ENCODE data around the gene ETV6.

Gene ETV6

DNA sequence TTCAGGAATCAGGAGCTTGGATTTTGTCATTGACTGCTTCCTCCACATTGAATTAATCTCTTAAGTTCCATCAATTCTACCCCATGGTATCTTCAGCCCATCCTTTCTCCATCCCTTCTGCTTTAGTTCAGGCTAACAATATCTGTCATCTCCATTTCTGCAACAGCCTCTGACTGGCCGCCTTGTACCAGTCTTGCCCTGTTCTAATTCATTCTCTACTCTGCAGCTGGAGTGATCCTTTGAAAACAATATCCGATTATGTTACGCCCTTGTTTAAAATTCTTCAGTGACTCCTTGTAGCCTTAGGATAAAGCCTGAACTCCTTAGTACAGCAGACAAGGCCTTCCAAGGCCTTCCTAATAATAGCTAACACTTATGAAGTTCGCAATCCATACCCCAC is 170.2 kb downstream of the ETV6 start:
- TF ChIP-seq POLR2A (IDR thresholded peaks at IDR 0.05; ENCODE audit: low read length): no peak
- DNase-seq: no peak

DNA sequence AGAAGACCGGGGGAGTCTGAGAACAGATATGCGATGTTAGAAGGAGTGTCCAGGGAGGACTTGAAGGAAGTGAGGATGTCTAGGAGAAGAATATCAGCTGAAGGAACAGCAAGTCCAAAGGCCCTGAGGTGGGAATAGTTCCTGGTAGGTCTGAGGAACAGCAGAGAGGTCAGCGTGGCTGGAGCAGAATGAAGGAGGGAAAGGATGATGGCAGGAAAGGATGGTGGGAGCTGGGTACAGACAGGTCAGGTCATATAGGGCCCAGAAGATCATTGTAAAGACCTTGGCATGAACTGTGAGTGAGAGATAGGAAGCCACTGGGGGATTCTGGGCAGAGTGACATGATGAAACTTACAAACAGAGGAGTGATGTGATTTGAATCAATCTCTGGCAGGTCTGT is 171.0 kb downstream of the ETV6 start:
- no peak for DNase-seq
- no peak for TF ChIP-seq GATA1 (IDR thresholded peaks at IDR 0.05; ENCODE audit: low read depth, low read length)

DNA sequence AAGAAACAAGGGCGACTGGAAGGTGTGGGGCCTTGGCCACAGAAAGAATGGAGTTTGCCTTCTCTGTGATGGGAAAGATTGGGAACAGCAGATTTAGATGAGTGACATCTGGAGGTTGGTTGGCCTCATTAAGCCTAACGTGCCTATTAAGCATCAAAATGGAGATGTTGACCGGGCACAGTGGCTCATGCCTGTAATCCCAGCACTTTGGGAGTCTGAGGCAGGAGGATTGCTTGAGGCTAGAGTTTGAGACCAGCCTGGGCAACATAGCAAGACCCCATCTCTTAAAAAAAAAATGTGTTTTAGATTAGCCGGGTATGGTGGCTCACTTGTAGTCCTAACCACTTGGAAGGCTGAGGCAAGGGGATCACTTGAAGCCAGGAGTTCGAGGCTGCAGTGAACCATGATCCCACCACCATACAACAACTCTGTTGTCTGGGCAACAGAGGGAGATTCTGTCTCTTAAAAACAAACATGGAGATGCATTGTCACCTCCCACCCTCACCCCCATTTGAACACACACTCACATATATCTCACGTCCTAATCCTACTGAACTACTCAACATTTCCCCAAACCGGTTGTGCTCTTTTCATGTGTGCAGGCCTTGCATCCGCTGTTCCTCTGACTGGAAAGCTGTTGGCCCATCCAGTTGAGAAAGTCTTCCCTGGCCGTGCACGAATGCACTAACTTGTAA is 172.1 kb downstream of the ETV6 start:
- no peak for TF ChIP-seq POLR2A (IDR thresholded peaks at IDR 0.05; ENCODE audit: low read length)
- no peak for TF ChIP-seq GATA1 (IDR thresholded peaks at IDR 0.05; ENCODE audit: low read depth, low read length)
- no peak for DNase-seq

DNA sequence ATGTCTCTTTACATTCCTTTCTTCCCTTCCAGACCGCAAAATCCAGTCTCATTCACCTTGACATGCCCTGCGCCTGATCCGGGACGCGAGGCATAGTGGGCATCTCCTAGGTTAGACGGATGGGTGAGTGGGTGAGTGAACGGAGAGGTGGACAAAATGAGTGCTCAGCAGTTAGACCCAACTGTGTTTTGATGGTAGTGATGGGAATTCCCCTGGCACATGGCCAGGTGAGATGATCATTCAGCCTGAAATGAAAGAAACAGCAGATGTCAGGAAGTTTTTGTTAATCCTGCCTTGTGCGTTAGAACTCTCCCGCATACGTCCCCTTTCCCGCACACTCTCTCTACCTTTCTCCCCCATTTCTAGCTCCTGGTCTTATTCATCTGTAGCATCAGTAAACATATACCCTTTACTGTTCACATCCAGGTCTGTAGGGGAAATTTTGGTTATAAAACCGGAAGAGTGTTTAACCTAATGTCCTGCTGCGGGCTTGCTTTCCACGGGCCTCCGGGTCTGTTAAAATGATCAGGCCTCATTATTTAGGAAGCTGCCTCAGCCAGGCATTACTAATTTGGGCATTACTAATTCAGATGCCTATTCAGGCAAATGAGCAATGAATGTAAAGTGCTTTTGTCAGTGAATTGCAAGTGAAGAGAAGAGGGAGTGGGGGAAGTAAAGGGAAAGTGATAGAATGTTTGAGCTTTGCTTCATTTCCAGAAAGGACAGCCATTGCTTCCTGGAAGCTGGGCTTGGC is 172.8 kb downstream of the ETV6 start:
- TF ChIP-seq POLR2A (IDR thresholded peaks at IDR 0.05; ENCODE audit: low read length) (no peak), GATA1 (IDR thresholded peaks at IDR 0.05; ENCODE audit: low read depth, low read length) (no peak)
- no peak for DNase-seq

DNA sequence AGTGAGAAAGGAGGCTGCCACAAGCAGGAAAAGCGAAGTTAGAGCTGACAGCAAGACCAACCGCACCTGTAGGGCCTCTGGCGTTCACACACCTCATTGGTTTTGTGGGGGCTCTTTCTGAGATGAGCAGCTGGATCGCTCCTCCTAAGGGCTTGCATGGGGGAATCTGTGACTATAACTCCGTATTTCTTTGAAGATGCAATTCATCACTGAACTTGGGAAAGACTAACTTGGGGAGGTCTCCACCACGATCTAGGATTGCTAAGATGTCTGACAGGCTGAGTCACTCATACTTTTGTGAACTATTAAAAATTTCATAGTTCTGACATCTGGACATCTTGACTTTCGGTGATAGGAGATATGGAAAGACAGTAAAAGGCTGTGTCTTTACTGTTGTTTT is 173.6 kb downstream of the ETV6 start:
- TF ChIP-seq POLR2A (IDR thresholded peaks at IDR 0.05; ENCODE audit: low read length): no peak
- no peak for DNase-seq

DNA sequence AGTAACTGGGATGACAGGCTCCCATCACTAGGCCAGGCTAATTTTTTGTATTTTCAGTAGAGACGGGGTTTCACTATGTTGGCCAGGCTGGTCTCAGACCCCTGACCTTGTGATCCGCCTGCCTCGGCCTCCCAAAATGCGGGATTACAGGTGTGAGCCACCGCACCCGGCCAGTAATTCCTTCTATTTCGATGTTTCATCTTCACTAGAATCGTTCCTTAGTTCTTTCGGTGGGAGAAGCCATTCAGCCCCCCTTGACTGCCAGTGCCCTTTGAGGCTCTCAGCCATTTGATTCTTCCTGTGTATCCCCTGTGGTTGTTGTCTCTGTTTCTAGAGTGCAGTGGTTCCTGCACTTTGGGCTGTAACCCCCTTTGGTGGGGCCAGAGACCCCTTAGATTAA is 174.1 kb downstream of the ETV6 start:
- no peak for DNase-seq
- TF ChIP-seq POLR2A (IDR thresholded peaks at IDR 0.05; ENCODE audit: low read length) (no peak), GATA1 (IDR thresholded peaks at IDR 0.05; ENCODE audit: low read depth, low read length) (no peak)

DNA sequence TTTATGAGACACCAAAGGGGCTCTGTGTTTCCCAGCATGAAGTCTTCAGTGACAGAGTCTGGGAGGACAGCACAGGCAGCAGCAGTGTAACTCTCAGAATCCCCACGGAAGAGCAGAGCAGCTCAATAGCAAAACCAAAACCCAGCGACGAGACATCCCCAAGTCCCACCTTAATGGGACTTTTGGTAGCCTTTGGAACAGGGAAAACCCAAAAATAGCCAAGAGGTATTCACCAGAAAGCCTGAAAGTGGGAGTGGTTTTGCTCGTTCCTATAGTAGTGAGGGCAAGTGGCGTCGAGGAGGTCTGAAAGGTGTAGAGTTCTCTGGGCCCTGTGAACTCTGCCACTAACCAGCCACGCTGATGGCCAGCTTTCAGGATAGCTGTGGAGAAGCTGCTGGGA is 174.6 kb downstream of the ETV6 start:
- DNase-seq: no peak
- TF ChIP-seq GATA1 (IDR thresholded peaks at IDR 0.05; ENCODE audit: low read depth, low read length) (no peak), POLR2A (IDR thresholded peaks at IDR 0.05; ENCODE audit: low read length) (no peak)

DNA sequence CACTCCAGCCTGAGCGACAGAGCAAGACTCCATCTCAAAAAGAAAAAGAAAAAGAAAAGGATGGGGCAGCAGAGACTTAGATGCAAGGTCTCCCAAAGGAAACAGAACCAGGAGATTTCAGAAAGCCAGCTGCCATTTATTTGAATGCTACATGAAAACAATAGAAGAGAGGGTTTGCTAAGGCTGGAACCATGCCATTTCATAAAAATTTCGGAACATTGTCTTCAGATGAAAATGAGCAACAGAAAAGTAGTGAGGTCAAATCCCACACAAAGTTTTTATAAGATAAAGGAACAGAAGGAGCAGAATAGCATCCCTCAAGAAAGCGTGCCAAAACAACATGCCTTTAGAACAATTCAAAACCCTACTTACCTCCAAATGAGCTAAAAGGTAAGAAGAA is 175.3 kb downstream of the ETV6 start:
- no peak for DNase-seq
- TF ChIP-seq GATA1 (IDR thresholded peaks at IDR 0.05; ENCODE audit: low read depth, low read length) (no peak), POLR2A (IDR thresholded peaks at IDR 0.05; ENCODE audit: low read length) (no peak)

DNA sequence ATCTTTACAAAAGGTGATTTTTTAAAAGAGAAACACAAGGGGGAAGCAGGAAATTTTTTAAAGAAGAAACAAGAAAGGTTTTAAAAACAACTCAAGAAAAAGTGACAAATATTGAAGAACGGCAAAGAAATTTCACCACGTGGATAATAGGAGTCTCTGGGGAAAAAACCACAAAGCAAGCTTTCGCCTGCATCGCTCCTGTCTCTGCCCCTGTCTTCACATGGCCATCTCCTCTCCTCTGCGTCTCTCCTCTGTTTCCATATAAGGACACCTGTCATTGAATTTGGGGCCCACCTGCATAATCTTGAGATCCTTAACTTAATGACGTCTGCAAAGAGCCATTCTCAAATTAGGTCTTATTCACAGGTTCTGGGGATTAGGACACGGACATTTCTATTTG is 175.8 kb downstream of the ETV6 start:
- no peak for TF ChIP-seq POLR2A (IDR thresholded peaks at IDR 0.05; ENCODE audit: low read length)
- TF ChIP-seq GATA1 (IDR thresholded peaks at IDR 0.05; ENCODE audit: low read depth, low read length): no peak
- DNase-seq: no peak

DNA sequence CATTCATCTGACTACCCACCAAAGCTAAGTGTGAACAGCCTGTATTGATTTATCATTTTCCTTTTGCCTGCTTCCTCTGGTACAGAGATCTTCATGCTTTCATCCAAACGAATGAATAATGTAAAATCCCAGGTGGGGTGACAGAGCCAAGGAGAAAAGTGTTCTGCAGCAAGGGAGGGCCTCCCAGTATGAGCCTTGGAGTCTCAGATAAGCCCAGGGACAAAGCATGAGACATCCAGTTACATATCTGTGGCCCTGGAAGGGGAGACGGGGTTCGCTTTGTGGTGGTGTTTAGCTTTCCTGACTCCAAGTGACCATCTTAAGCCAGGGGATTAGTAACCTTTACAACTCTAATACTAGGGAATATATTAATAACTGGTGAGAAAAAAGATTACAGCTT is 177.1 kb downstream of the ETV6 start:
- no peak for DNase-seq
- TF ChIP-seq GATA1 (IDR thresholded peaks at IDR 0.05; ENCODE audit: low read depth, low read length): no peak

DNA sequence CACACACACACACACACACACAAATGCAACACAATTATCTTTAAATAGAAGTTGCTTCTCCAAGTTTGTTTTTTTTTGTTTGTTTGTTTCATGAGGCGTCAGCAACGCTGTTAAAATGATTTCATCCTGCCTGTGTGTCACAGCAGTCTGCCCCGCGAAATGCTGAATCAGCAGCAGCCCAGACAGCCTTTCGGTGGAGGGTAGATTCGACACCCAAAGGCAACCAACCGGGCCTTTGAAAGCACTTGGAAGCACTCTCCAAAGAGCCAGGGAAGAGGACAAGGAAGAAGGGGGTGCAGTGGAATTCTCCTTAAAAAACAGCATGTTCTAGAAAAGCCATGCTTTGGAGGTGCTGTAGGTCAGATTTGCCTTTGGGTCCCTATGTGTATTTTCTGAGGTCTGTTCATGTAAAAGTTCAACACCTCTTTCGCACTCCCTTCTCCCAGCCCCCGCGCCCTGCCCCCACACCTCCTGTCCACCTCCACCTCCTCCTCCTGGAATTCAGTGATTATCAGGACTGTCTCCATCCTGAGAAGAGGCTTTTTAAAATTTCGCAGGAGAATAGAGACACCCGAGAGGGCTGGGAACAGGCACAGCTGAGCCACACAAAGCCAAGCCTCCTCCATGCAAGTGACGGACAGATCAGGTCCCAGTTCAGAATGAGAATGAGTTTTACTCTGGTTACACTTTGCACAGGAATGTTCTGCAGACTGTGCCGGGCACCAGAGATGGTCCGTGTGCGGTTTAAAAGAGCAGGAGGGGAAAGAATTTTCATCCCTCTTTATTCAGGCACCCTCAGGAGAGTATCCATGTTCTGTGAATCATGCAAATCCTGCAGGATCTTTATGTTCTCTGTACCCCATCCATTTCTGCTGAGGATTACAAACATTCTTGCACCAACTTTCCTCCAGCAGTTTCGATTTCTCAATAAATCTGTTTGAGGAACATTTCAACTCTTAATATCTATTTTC is 177.9 kb downstream of the ETV6 start:
- no peak for TF ChIP-seq POLR2A (IDR thresholded peaks at IDR 0.05; ENCODE audit: low read length)
- no peak for TF ChIP-seq GATA1 (IDR thresholded peaks at IDR 0.05; ENCODE audit: low read depth, low read length)
- DNase-seq: no peak

DNA sequence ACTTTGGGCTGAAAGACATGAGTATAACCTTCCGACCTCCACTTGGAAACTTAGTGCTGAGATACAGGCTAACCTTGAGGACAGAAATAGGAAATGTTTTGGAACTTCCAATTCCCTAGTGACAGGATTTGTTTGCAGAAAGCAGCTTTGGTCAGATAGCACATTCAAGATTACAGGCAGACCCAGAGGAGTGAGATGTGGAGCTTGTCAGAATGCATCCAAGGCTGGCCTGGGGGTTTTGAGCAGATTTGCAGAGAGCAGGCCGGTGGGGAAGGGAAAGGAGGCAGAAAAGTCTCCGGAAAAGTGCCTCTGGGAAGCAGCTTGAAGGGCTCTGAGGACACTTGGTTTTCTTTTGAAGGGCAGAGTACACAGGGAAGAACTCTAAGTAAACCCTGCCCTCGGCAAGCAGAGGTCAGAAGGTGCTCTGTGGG is 180.3 kb downstream of the ETV6 start:
- no peak for DNase-seq
- TF ChIP-seq POLR2A (IDR thresholded peaks at IDR 0.05; ENCODE audit: low read length) (no peak), GATA1 (IDR thresholded peaks at IDR 0.05; ENCODE audit: low read depth, low read length) (no peak)

DNA sequence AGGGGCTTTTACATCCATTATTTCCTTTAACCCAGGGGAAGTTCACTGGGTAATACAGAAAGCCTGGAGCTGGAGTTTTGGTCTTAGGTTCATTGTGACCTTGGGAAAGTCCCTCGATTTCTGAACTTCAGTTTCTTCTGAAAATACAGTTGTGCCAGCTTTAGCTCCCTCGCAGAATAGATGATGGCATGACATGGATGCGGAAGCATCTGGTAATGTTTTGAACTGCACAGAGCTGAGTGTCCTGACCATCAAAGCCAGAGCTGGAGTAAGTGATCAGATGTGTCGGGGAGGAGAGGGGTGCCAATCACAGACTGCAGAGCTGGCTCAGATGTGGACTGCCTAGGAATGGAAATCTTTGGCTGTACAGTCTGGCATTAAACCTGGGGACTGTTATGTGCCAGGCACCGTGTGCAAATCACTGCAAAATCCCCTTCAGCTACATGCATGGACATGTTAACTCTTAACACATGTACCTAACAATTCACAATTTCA is 180.9 kb downstream of the ETV6 start:
- no peak for DNase-seq
- TF ChIP-seq POLR2A (IDR thresholded peaks at IDR 0.05; ENCODE audit: low read length) (no peak), GATA1 (IDR thresholded peaks at IDR 0.05; ENCODE audit: low read depth, low read length) (no peak)

DNA sequence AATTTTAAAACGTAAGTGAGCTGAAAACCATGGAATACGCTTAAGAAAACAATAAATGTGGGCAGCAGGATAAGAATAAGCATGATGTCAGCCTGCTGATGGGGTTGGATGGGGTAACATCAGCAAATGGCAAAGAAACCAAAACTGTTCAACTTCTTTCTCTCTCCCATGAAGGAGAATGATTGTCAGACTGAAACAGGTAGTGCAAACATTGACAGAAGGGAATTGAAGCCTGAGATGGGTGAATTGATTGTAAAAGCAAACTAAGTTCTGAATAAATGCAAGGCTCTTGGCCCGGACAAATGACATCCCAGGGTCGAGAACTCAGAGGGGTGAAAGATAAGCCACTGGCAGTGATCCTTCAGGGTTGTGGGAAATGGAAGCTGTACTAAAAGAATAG is 182.6 kb downstream of the ETV6 start:
- no peak for DNase-seq
- TF ChIP-seq POLR2A (IDR thresholded peaks at IDR 0.05; ENCODE audit: low read length): no peak
- TF ChIP-seq GATA1 (IDR thresholded peaks at IDR 0.05; ENCODE audit: low read depth, low read length): no peak

Measured in erythroblast (primary cell).